Kidney (tissue), 14 donors: ENCODE measurements around the gene DSE. TPM values are rescaled to one million over a fixed set of nuclear protein-coding genes. Genes with fewer than 3 reads are reported as not detected.

ENCODE experiments used
- DNase-seq, 5 donors: peaks; one replicate each; pipeline ENCODE4 v3.0.0-alpha.2; 2013 to 2020
- FAIRE-seq: peaks from 2 replicates; lab custom pipeline; 2012; peaks lifted over from hg19 to GRCh38; lab: Jason Lieb, UNC
- H3K27ac ChIP-seq, 2 donors: one replicate each; pipeline ENCODE4 v1.7.0; 2013; ENCODE audit warnings: low read depth in 2 of 2, low read length in 2 of 2, inconsistent platforms in 1 of 2
- H3K27me3 ChIP-seq: one replicate; pipeline ENCODE4 v1.7.1; 2013; ENCODE audit warnings: low read length, inconsistent platforms; ENCODE audit not compliant: control insufficient read depth, insufficient read depth
- H3K36me3 ChIP-seq, 3 donors: one replicate each; pipeline versions ENCODE4 v1.7.0 to v1.7.1; 2013; ENCODE audit warnings: low read length in 3 of 3, control low read depth in 1 of 3, inconsistent platforms in 1 of 3; ENCODE audit not compliant: insufficient read depth in 3 of 3, control insufficient read depth in 2 of 3
- H3K4me1 ChIP-seq, 3 donors: one replicate each; pipeline versions ENCODE4 v1.7.0 to v1.7.1; 2013; ENCODE audit warnings: low read length in 3 of 3, inconsistent platforms in 1 of 3, low read depth in 1 of 3; ENCODE audit not compliant: control insufficient read depth in 2 of 3, insufficient read depth in 2 of 3
- H3K4me3 ChIP-seq, 3 donors: one replicate each; pipeline versions ENCODE4 v1.7.0 to v1.8.1; 2013; ENCODE audit warnings: low read length in 3 of 3, control low read depth in 1 of 3, inconsistent platforms in 1 of 3
- H3K9ac ChIP-seq, 3 donors: one replicate each; pipeline versions ENCODE4 v1.7.0 to v1.7.1; 2013; ENCODE audit warnings: low read length in 3 of 3, control low read depth in 1 of 3, inconsistent platforms in 1 of 3
- H3K9me3 ChIP-seq, 3 donors: one replicate each; pipeline versions ENCODE4 v1.7.0 to v1.7.1; 2013; ENCODE audit warnings: low read length in 3 of 3, control low read depth in 1 of 3, inconsistent platforms in 1 of 3; ENCODE audit not compliant: control insufficient read depth in 2 of 3, insufficient read depth in 1 of 3
- intact Hi-C: fragments of 100-400 bp; cut with DNase I; formaldehyde crosslinking; loops from one replicate; pipeline ENCODE4 v1.11.1; 2022
- polyA plus RNA-seq: library from polyadenylated mRNA; stranded (reverse); fragments of 350-450 nt; fragmentation: Illumina TruSeq; extraction: RNeasy Lipid Tissue Mini Kit (QIAGEN cat#74804); gene quantifications from one replicate; pipeline ENCODE4 v1.2.3, GENCODE V29; 2014; ENCODE audit warnings: low read depth, low replicate concordance; ENCODE audit not compliant: insufficient read depth
- total RNA-seq: library from RNA; stranded (reverse); fragmentation: NEBNext Ultra II Directional; extraction: Animal tissue kit (Norgen Biotek cat#: 25700); gene quantifications from one replicate; pipeline ENCODE4 v1.2.1, GENCODE V29; 2021
- TF ChIP-seq, protein P1 (sequence below): IDR thresholded peaks from 3 replicates; pipeline ENCODE4 v1.5.1; 2012; ENCODE audit warnings: mild to moderate bottlenecking, moderate library complexity, borderline replicate concordance; ENCODE audit not compliant: insufficient read depth; ENCODE audit errors: extremely low read depth
- donor health status: control.
- donor health status: control.
- donor health status: control.
- donor health status: control.
- donor health status: control.
- donor health status: DM: yes; HTN: yes; CAD: no.
- donor health status: Normal renal cell carcinoma (clear cell type).

DSE gene
- total and polyA plus RNA-seq, 2 donors from 2014 or later = 6.9 to 47.7 TPM

DNA sequence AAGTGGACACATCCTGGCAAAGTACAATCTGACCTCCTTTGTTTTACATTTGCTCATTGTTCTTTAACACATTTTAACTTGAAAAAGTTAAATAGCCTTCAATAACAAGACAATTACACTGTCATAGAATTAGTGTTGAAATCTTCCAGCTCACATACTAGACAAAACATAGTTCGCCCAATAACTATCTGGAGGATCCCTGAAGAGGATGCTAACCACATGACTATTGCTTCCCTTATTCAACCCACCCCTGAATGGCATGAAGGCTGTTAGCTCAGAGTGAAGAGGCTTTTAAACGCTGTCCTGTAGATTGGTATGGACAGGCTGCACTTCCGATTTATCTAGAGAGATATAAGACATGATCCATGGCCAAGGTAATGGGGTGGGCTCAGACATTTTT, 15.0 kb upstream of the DSE start:
- FAIRE-seq (no peak), DNase-seq (no peak)
- intact Hi-C loops = no loop called here
- no peaks in the 10 kb centered on the region for H3K36me3 ChIP-seq
- H3K9me3 ChIP-seq = no peaks in the 10 kb centered on the region
- no peaks in the 10 kb centered on the region for H3K27me3 ChIP-seq
- H3K4me3 ChIP-seq = no peak overlapping the region
- peaks cover 0 to 2% (median 0%) of the 10 kb centered on the region in 3 donors for H3K4me1 ChIP-seq
- no peak overlapping the region for H3K9ac ChIP-seq
- TF ChIP-seq, protein P1, sequence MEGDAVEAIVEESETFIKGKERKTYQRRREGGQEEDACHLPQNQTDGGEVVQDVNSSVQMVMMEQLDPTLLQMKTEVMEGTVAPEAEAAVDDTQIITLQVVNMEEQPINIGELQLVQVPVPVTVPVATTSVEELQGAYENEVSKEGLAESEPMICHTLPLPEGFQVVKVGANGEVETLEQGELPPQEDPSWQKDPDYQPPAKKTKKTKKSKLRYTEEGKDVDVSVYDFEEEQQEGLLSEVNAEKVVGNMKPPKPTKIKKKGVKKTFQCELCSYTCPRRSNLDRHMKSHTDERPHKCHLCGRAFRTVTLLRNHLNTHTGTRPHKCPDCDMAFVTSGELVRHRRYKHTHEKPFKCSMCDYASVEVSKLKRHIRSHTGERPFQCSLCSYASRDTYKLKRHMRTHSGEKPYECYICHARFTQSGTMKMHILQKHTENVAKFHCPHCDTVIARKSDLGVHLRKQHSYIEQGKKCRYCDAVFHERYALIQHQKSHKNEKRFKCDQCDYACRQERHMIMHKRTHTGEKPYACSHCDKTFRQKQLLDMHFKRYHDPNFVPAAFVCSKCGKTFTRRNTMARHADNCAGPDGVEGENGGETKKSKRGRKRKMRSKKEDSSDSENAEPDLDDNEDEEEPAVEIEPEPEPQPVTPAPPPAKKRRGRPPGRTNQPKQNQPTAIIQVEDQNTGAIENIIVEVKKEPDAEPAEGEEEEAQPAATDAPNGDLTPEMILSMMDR = no peak
- no peak overlapping the region for H3K27ac ChIP-seq

DNA sequence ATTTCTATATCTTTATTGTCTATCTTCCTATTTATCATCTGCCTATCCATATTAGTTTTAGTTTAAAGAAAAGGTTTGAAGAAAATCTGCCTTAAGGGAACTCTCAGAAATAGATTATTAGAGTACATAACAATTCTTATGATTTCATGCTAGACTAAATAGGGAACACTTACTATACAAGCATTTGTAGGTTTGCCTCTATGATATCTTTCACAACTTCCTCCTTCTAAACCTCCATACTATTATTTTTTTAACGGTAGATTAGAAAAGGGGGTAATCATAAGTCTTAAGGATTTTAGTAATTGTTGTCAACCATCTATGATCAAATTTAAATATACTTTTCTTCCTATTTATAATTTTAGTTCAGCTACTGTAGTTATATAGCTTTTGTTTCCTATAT, 11.6 kb upstream of the DSE start:
- Histone ChIP-seq H3K9me3 (no peaks in the 10 kb centered on the region), H3K27me3 (no peaks in the 10 kb centered on the region), H3K4me3 (no peak overlapping the region), H3K36me3 (no peaks in the 10 kb centered on the region), H3K4me1 (peaks cover 0 to 8% (median 0%) of the 10 kb centered on the region in 3 donors), H3K27ac (no peak overlapping the region), H3K9ac (no peak overlapping the region)
- DNase-seq (no peak), FAIRE-seq (peak; percentile 33)
- TF ChIP-seq, protein P1 = no peak
- intact Hi-C loops = no loop called here

DNA sequence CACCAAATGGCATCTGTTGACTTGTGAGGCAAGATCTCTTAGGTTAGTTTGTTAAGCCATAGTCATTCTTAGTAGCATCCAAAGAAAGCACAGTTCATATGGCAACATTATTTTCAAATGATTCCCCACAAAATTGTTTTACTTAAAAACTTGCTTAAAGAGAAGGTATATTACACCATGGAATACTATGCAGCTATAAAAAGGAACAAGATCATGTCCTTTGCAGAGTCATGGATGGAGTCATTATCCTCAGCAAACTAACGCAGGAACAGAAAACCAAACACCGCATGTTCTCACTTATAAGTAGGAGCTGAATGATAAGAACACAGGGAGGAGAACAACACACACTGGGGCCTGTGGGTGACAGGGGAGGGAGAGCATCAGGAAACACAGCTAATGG, 10.9 kb upstream of the DSE start:
- no peak overlapping the region for H3K9ac ChIP-seq
- TF ChIP-seq, protein P1 = no peak
- FAIRE-seq (no peak), DNase-seq (no peak)
- no peak overlapping the region for H3K27ac ChIP-seq
- no peak overlapping the region for H3K4me3 ChIP-seq
- no peaks in the 10 kb centered on the region for H3K9me3 ChIP-seq
- no peaks in the 10 kb centered on the region for H3K36me3 ChIP-seq
- intact Hi-C loops = no loop called here
- H3K4me1 ChIP-seq = peaks cover 0 to 11% (median 0%) of the 10 kb centered on the region in 3 donors
- H3K27me3 ChIP-seq = no peaks in the 10 kb centered on the region

DNA sequence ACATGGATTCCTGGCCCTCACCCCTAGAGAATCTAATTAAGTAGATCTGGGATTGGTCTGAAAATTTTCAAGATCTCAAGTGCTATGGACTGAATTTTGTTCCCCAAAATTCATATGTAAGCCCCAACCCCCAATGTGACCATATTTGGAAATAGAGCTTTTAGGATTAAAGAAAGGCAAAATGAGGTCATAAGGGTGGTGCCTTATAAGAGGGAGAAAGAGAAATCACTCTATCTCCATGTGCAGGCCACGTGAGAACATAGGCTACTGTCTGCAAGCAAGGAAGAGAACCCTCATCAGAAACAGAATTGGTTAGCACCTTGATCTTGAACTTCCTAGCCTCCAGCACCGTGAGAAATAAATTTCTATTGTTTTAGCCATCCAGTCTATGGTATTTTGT, 8.5 kb upstream of the DSE start:
- intact Hi-C loops = no loop called here
- H3K27me3 ChIP-seq = no peaks in the 10 kb centered on the region
- no peak overlapping the region for H3K27ac ChIP-seq
- H3K36me3 ChIP-seq = no peaks in the 10 kb centered on the region
- FAIRE-seq = no peak
- TF ChIP-seq, protein P1 = no peak
- no peak for DNase-seq
- peaks cover 0 to 11% (median 0%) of the 10 kb centered on the region in 3 donors for H3K4me1 ChIP-seq
- no peak overlapping the region for H3K4me3 ChIP-seq
- no peak overlapping the region for H3K9ac ChIP-seq
- no peaks in the 10 kb centered on the region for H3K9me3 ChIP-seq
